HepG2 (cell line): Measurements from ENCODE around the gene TAS1R1. TPM values are rescaled to one million over a fixed set of nuclear protein-coding genes. Genes with fewer than 3 reads are reported as not detected.
A peak's percentile ranks its signal among the peaks of the same experiment; 100 is the strongest.

Source experiments
- CEBPG ChIP-seq: IDR thresholded peaks from 2 replicates; pipeline ENCODE4 v1.6.1; 2016
- CTCF ChIP-seq: sonication (generic); formaldehyde crosslinking; IDR thresholded peaks from 2 replicates; pipeline ENCODE4 v1.5.0; 2020; ENCODE audit warnings: mild to moderate bottlenecking, missing genetic modification reagents, moderate library complexity
- FIP1L1 ChIP-seq: fragments of 200-400 bp; formaldehyde crosslinking; IDR thresholded peaks from 2 replicates; pipeline ENCODE4 v1.6.1; 2018; ENCODE audit warnings: low read depth, mild to moderate bottlenecking, low read length, moderate library complexity, borderline replicate concordance; ENCODE audit not compliant: insufficient read depth
- FOXK2 ChIP-seq: fragments of 450-650 bp; IDR thresholded peaks from 2 replicates; pipeline ENCODE4 v1.6.1; 2016
- GABPA ChIP-seq, 2 experiments: IDR thresholded peaks; 2 replicates each; pipeline ENCODE4 v1.6.1; 2011 to 2016; ENCODE audit warnings: low read depth in 2 of 2, low read length in 1 of 2, missing biosample characterization in 1 of 2, missing genetic modification characterization in 1 of 2
- HNRNPL ChIP-seq: fragments of 200-400 bp; formaldehyde crosslinking; IDR thresholded peaks from 2 replicates; pipeline ENCODE4 v1.6.1; 2017; ENCODE audit warnings: mild to moderate bottlenecking, low read depth, low read length
- IRF2 ChIP-seq: IDR thresholded peaks from 2 replicates; pipeline ENCODE4 v1.6.1; 2018; ENCODE audit warnings: missing genetic modification reagents, missing compliant biosample characterization
- MYC ChIP-seq: sonication (generic); formaldehyde crosslinking; IDR thresholded peaks from 2 replicates; pipeline ENCODE4 v1.9.0; 2021; ENCODE audit warnings: missing genetic modification reagents, borderline replicate concordance
- PHF21A ChIP-seq: sonication (generic); formaldehyde crosslinking; IDR thresholded peaks from 2 replicates; pipeline ENCODE4 v1.5.0; 2020; ENCODE audit warnings: mild to moderate bottlenecking, missing genetic modification reagents
- SIX4 ChIP-seq: sonication (generic); formaldehyde crosslinking; IDR thresholded peaks from 2 replicates; pipeline ENCODE4 v1.4.0; 2020; ENCODE audit warnings: missing genetic modification reagents
- TOE1 ChIP-seq: sonication (generic); formaldehyde crosslinking; IDR thresholded peaks from 2 replicates; pipeline ENCODE4 v1.4.0; 2020; ENCODE audit warnings: mild to moderate bottlenecking, missing genetic modification reagents
- ZBED4 ChIP-seq: sonication (generic); formaldehyde crosslinking; IDR thresholded peaks from 2 replicates; pipeline ENCODE4 v1.4.0; 2020; ENCODE audit warnings: missing genetic modification reagents, borderline replicate concordance
- ZBTB14 ChIP-seq: sonication (generic); formaldehyde crosslinking; IDR thresholded peaks from 2 replicates; pipeline ENCODE4 v1.4.0; 2020; ENCODE audit warnings: missing genetic modification reagents
- ZNF225 ChIP-seq: sonication (generic); formaldehyde crosslinking; IDR thresholded peaks from 2 replicates; pipeline ENCODE4 v1.4.0; 2020; ENCODE audit warnings: mild to moderate bottlenecking, missing genetic modification reagents
- ZNF354B ChIP-seq: sonication (generic); formaldehyde crosslinking; IDR thresholded peaks from 2 replicates; pipeline ENCODE4 v1.8.0; 2022; ENCODE audit warnings: mild to moderate bottlenecking, missing genetic modification reagents
- ZNF800 ChIP-seq: sonication (generic); formaldehyde crosslinking; IDR thresholded peaks from 2 replicates; pipeline ENCODE4 v1.4.0; 2020; ENCODE audit warnings: missing genetic modification reagents
- ZUFSP ChIP-seq: sonication (generic); formaldehyde crosslinking; IDR thresholded peaks from 2 replicates; pipeline ENCODE4 v1.9.0; 2021; ENCODE audit warnings: missing genetic modification reagents, mild to moderate bottlenecking, borderline replicate concordance
- polyA plus RNA-seq, 8 experiments: library from polyadenylated mRNA; depleted of rRNA in 3 of 8; stranded (reverse) in 7 of 8; unstranded in 1 of 8; fragments of >200 nt; fragmentation: Illumina TruSeq in 4 of 8; extraction: Trizol in 4 of 8; gene quantifications; 2 replicates each; pipeline versions ENCODE4 v1.2.1 to v1.2.3, GENCODE V29; 2011 to 2016; ENCODE audit warnings: low read depth in 4 of 8, missing spikeins in 1 of 8, mixed read lengths in 1 of 8; ENCODE audit not compliant: insufficient read depth in 1 of 8
- total RNA-seq, 5 experiments: library from RNA; depleted of rRNA; stranded (reverse); fragments of >200 nt; fragmentation: Illumina TruSeq; extraction: Trizol; gene quantifications; 2 replicates each; pipeline ENCODE4 v1.2.3, GENCODE V29; 2016; ENCODE audit warnings: low read depth in 1 of 5

Gene TAS1R1
- total and polyA plus RNA-seq, 2 of the 13 experiments (the other 11 are each of a cell fraction or from before 2014, with no cell fraction given) = 1.4 to 1.6 TPM

- TF ChIP-seq ZBED4 (no peak), ZNF354B (CRISPR knock-in tag) (no peak), CTCF (CRISPR knock-in tag) (0 out of 2 replicates have a peak, but pooled peaks have one; percentile 7), CEBPG (CRISPR knock-in tag) (no peak), IRF2 (no peak), ZNF225 (CRISPR knock-in tag) (no peak), FIP1L1 (no peak), MYC (CRISPR knock-in tag) (no peak), GABPA (IDR thresholded peaks at IDR 0.05; ENCODE audit: low read depth, low read length) (no peak), GABPA (CRISPR knock-in tag; IDR thresholded peaks at IDR 0.05; ENCODE audit: low read depth) (no peak), HNRNPL (no peak), ZUFSP (no peak), FOXK2 (no peak), PHF21A (CRISPR knock-in tag) (no peak; the same call in 1 of the 2 replicates), ZNF800 (CRISPR knock-in tag) (no peak), SIX4 (CRISPR knock-in tag) (no peak), ZBTB14 (no peak), TOE1 (CRISPR knock-in tag) (no peak)
Observed at GRCh38 chr1:6511561-6512244, 43.4 kb upstream of the TAS1R1 start (continued).
